GM18951 (cell line): ENCODE data around the gene RUVBL2.
A peak's percentile ranks its signal among the peaks of the same experiment; 100 is the strongest.
"Not testable (repeated sequence)": the region's sequence is repeated elsewhere in the genome, so short reads cannot be mapped to it uniquely, and the experiment has no call there.

Source experiments
- POLR2A ChIP-seq: IDR thresholded peaks from 4 replicates; pipeline ENCODE4 v1.6.1; 2011; ENCODE audit warnings: mild to moderate bottlenecking; ENCODE audit not compliant: insufficient read length, insufficient read depth; ENCODE audit errors: extremely low read depth
- in situ Hi-C: fragments of 300-500 bp; cut with MboI; formaldehyde crosslinking; loops from one replicate; pipeline ENCODE4 v1.12.0; 2022; ENCODE audit warnings: low sequenced_read_pairs, mixed read lengths, inconsistent platforms; ENCODE audit not compliant: unreplicated experiment

RUVBL2 gene

GRCh38 chr19:49006905-49007304 is 13.2 kb downstream of the RUVBL2 start:
- in situ Hi-C loops = no loop called here
- no peak for TF ChIP-seq POLR2A

- in situ Hi-C loops = no loop called here
- no peak for TF ChIP-seq POLR2A
Observed at GRCh38 chr19:49009828-49010227, 16.1 kb downstream of the RUVBL2 start.

DNA sequence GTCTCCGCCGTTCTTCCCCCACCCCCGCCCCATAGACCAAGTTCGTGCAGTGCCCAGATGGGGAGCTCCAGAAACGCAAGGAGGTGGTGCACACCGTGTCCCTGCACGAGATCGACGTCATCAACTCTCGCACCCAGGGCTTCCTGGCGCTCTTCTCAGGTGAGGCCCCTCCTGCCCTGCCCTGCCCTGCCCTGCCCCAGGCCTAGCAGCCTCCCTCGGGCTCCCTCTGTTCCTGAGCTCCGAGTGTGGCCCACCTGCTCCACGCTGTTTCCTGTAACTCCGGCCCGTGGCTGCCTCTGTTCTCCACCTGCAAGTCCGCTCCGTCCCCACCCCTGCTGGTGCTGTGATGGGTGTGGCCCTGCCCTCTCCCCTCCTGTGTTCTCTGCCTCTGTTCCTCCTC is 16.8 kb downstream of the RUVBL2 start:
- in situ Hi-C loops = no loop called here

GRCh38 chr19:49011194-49011593 is 17.5 kb downstream of the RUVBL2 start:
- in situ Hi-C loops = no loop called here
- no peak for TF ChIP-seq POLR2A

More for the DNA sequence above, 16.8 kb downstream of the RUVBL2 start:
- TF ChIP-seq POLR2A = no peak

GRCh38 chr19:49014123-49014869 is 20.6 kb downstream of the RUVBL2 start:
- TF ChIP-seq POLR2A = no peak

DNA sequence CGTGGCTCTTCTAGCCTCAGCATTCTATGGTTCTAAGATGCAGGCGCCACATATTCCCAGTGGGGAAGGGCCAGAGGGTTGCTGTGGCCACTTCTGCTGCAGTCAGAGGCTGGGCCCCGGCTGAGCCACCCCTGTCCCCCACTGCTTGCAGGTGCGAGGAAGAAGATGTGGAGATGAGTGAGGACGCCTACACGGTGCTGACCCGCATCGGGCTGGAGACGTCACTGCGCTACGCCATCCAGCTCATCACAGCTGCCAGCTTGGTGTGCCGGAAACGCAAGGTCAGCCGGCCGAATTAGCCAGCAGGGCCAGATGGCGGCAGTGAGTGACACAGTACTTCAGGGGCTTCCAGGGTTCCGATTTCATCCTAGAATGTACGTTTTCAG is 21.2 kb downstream of the RUVBL2 start:
- in situ Hi-C loops = no loop called here
- TF ChIP-seq POLR2A = no peak

More at GRCh38 chr19:49014123-49014869, 20.6 kb downstream of the RUVBL2 start:
- in situ Hi-C loops = no loop called here

DNA sequence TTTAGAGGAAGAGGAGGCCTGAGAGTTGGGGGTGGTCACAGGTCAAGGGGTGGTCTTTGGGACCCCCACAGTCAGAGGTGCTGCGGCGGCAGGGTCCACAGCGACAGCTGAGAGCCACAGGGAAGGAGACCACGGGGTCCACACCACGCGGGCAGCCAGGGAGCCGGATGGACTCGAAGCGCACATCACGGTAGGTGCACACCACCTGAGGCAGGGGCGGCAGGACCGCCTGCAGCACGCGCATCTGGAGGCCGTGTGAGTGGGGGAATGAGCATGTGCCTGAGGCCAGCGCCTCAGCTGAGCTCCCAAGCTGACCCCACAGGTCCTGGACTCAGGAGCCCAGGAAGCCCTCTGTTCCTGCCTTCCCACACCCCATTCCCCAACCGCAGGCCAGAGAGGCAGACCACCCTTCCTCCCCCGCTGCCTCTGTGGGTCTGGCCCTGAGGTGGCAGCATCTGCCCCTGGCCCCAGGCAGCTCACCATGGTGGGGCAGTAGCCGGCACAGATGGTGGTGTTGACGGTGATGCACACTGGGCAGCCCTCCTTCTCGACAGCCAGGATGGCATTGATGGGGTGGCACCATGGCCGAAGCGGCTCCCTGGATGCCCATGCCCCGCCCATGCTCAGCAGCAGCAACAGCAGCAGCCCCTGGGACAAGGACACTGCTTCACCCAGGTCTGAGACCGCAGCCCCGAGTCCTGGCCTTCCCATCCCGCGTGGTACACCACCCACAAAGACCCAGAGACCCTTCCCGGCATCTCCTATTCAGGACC is 22.6 kb downstream of the RUVBL2 start:
- in situ Hi-C loops = no loop called here
- no peak for TF ChIP-seq POLR2A

- in situ Hi-C loops = no loop called here
- TF ChIP-seq POLR2A = no peak
Observed at GRCh38 chr19:49017041-49017665, 23.5 kb downstream of the RUVBL2 start, which contains the start of gene LHB. LHB (minus strand) TSS chr19:49017091; CDS start chr19:49017081, 10 bp downstream.

- in situ Hi-C loops = no loop called here
- peak; percentile 29 for TF ChIP-seq POLR2A
Observed at GRCh38 chr19:49017666-49018351, 24.1 kb downstream of the RUVBL2 start.

GRCh38 chr19:49018388-49019241 is 24.9 kb downstream of the RUVBL2 start:
- in situ Hi-C loops = not testable (repeated sequence)

GRCh38 chr19:49019242-49019932 is 25.7 kb downstream of the RUVBL2 start:
- TF ChIP-seq POLR2A = no peak
- in situ Hi-C loops = no loop called here

DNA sequence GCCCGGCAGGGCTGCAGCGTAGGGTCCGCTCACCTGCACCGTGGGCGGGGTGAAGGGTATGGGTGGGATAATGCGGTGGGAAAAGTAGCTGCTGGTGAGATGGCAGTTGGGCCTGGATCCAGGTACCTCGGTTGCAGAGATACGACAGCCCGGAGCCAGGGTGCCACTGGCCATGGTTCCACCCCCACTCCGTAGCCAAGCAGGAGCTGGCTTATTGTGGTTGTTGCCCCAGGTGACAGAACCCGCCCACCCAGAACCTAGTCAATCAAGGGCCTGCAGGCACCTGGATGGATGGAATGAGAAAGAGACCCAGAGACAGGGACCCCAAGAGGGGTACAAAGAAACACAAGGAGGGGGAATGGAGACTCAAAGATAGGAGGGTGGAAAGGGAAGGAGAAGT is 26.7 kb downstream of the RUVBL2 start:
- TF ChIP-seq POLR2A = no peak
- in situ Hi-C loops = no loop called here
